H1 (cell line): ENCODE measurements around the gene CISTR.

ENCODE experiments used
- CTCF ChIP-seq, 3 experiments: IDR thresholded peaks; 1 replicate in 2 of 3; 2 replicates in 1 of 3; pipeline versions ENCODE4 v1.5.1 to v1.6.1; 2011; ENCODE audit warnings: low read length in 3 of 3, mild to moderate bottlenecking in 3 of 3, inconsistent platforms in 2 of 3, low read depth in 1 of 3, moderate library complexity in 1 of 3; ENCODE audit not compliant: insufficient read depth in 1 of 3; ENCODE audit errors: control extremely low read depth in 1 of 3
- EZH2 ChIP-seq: fragments of 200-600 bp; sonication (generic); IDR thresholded peaks from 2 replicates; pipeline ENCODE4 v1.7.1; 2012; ENCODE audit warnings: low read depth, mild to moderate bottlenecking, moderate library complexity, low read length, inconsistent platforms; ENCODE audit not compliant: severe bottlenecking
- JUN ChIP-seq: IDR thresholded peaks from 2 replicates; pipeline ENCODE4 v1.6.1; 2011; ENCODE audit warnings: low read depth, mild to moderate bottlenecking, improper control_type of control experiment, low read length
- KDM4A ChIP-seq: IDR thresholded peaks from one replicate; pipeline ENCODE4 v1.7.1; 2012; ENCODE audit warnings: low read depth, mild to moderate bottlenecking, moderate library complexity, low read length, inconsistent platforms; ENCODE audit not compliant: severe bottlenecking
- MAX ChIP-seq: IDR thresholded peaks from 2 replicates; pipeline ENCODE4 v1.6.1; 2012; ENCODE audit warnings: inconsistent platforms
- POLR2A ChIP-seq, 2 experiments: IDR thresholded peaks; 1 replicate in 1 of 2; 2 replicates in 1 of 2; pipeline ENCODE4 v1.6.1; 2011; ENCODE audit warnings: low read depth in 2 of 2, low read length in 2 of 2, mild to moderate bottlenecking in 2 of 2; ENCODE audit errors: control extremely low read depth in 1 of 2
- POLR2AphosphoS5 ChIP-seq: IDR thresholded peaks from 2 replicates; pipeline ENCODE4 v1.6.1; 2011; ENCODE audit warnings: low read depth, low read length
- RAD21 ChIP-seq, 2 experiments: IDR thresholded peaks in 1 of 2; conservative IDR thresholded peaks in 1 of 2; 2 replicates each; pipeline ENCODE4 v1.6.1; 2011; ENCODE audit warnings: low read depth in 2 of 2, low read length in 2 of 2, improper control_type of control experiment in 1 of 2, inconsistent platforms in 1 of 2, mild to moderate bottlenecking in 1 of 2, moderate library complexity in 1 of 2
- RNF2 ChIP-seq: fragments of 200-900, 300-1000 bp; sonication (generic); IDR thresholded peaks from 2 replicates; pipeline ENCODE4 v1.7.1; 2016; ENCODE audit warnings: borderline replicate concordance, low read depth, mild to moderate bottlenecking, antibody characterized with exemption, low read length; ENCODE audit not compliant: poor library complexity, severe bottlenecking; ENCODE audit errors: missing control alignments
- SP1 ChIP-seq: IDR thresholded peaks from 2 replicates; pipeline ENCODE4 v1.6.1; 2011; ENCODE audit warnings: low read depth, low read length

GRCh38 chr12:53735556-53735955, 16.2 kb downstream of the CISTR start:
- TF ChIP-seq SP1 (no peak), POLR2A (IDR thresholded peaks at IDR 0.05; ENCODE audit: control extremely low read depth in 1 of 2, low read depth in 2 of 2, low read length in 2 of 2) (no peak), CTCF (IDR thresholded peaks at IDR 0.05; ENCODE audit: control extremely low read depth in 1 of 3, insufficient read depth in 1 of 3, low read depth in 1 of 3, low read length in 3 of 3) (no peak), POLR2AphosphoS5 (no peak), RAD21 (IDR thresholded peaks at IDR 0.05 in 1 of 2, conservative IDR thresholded peaks at IDR 0.05 in 1 of 2; ENCODE audit: low read depth in 2 of 2, low read length in 2 of 2) (no peak), MAX (no peak), JUN (no peak), KDM4A (no peak), EZH2 (no peak), RNF2 (no peak)
